ENCODE measurements around the gene CYB5R2. TPM values are rescaled to one million over a fixed set of nuclear protein-coding genes. Genes with fewer than 3 reads are reported as not detected.

The CYB5R2 gene
- polyA plus RNA-seq, 3 donors: 0.52 to 3.7 (median 1.4) TPM

DNA sequence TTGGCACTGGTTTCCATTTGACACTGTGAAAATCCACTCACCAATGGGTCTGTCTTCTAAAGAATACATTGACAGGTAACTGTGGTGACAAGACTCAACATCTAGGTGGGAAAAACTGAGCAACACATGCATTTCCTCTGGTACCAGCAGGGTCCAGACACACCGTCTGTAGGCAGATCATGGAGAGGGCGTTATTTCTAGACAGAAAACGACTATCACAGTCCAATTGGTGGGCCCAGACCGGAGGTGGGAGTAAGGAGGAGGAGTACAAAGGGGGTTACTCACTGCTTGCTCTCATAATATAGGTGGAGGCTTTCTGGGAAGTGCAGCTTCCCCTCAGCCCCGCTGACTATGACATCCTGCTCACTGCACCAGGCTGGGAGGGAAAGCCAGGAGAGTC is 23.1 kb upstream of the CYB5R2 start:
- DNase-seq: no peak
- no peak overlapping the region for H3K27ac Mint-ChIP-seq
- no peaks in the 10 kb centered on the region for H3K4me1 Mint-ChIP-seq
- peaks cover 23 to 27% of the 10 kb centered on the region in 2 donors for H3K27me3 ChIP-seq (ENCODE audit: control insufficient read depth in 2 of 2, insufficient read depth in 2 of 2, low read length in 2 of 2)
- H3K79me2 ChIP-seq (ENCODE audit: insufficient read depth, low read length): no peaks in the 10 kb centered on the region
- H3K36me3 ChIP-seq (replicated peaks in 1 of 2; ENCODE audit: control insufficient read depth in 1 of 2, insufficient read depth in 2 of 2, low read length in 2 of 2): no peaks in the 10 kb centered on the region
- no peaks in the 10 kb centered on the region for H3K9me3 ChIP-seq (replicated peaks in 1 of 2; ENCODE audit: control insufficient read depth in 1 of 2, insufficient read depth in 1 of 2, low read length in 2 of 2)
- no peak overlapping the region for H3K27ac ChIP-seq (ENCODE audit: low read depth in 1 of 2, low read length in 2 of 2)
- H3K4me3 ChIP-seq (replicated peaks in 1 of 3; ENCODE audit: low read depth in 2 of 3, low read length in 3 of 3): no peak overlapping the region
- peaks cover 19 to 39% (median 23%) of the 10 kb centered on the region in 3 donors for H3K27me3 Mint-ChIP-seq (ENCODE audit: low read depth in 3 of 3)
- WGBS (ENCODE audit: insufficient coverage): 100% methylated on average over 1 of the region's 5 CpGs
- intact Hi-C loops (cut with micrococcal nuclease): loop anchor here in 1 of 2 donors (10.0 kb wide), 2 partner anchors 602 to 882 kb away; no protein-coding TSS in a partner anchor
- TF ChIP-seq, protein P1, sequence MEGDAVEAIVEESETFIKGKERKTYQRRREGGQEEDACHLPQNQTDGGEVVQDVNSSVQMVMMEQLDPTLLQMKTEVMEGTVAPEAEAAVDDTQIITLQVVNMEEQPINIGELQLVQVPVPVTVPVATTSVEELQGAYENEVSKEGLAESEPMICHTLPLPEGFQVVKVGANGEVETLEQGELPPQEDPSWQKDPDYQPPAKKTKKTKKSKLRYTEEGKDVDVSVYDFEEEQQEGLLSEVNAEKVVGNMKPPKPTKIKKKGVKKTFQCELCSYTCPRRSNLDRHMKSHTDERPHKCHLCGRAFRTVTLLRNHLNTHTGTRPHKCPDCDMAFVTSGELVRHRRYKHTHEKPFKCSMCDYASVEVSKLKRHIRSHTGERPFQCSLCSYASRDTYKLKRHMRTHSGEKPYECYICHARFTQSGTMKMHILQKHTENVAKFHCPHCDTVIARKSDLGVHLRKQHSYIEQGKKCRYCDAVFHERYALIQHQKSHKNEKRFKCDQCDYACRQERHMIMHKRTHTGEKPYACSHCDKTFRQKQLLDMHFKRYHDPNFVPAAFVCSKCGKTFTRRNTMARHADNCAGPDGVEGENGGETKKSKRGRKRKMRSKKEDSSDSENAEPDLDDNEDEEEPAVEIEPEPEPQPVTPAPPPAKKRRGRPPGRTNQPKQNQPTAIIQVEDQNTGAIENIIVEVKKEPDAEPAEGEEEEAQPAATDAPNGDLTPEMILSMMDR (IDR thresholded peaks at IDR 0.05): no peak
- H3K9ac ChIP-seq (ENCODE audit: insufficient read depth, low read length, poor library complexity, severe bottlenecking): no peak overlapping the region
- no peaks in the 10 kb centered on the region for H3K36me3 Mint-ChIP-seq
- no peaks in the 10 kb centered on the region for H4K20me1 ChIP-seq (ENCODE audit: insufficient read depth, low read length)
- no peaks in the 10 kb centered on the region for H3K4me1 ChIP-seq (ENCODE audit: control insufficient read depth in 1 of 2, insufficient read depth in 2 of 2, low read length in 2 of 2)
- H2AFZ ChIP-seq (ENCODE audit: insufficient read depth, low read depth, low read length, poor library complexity, severe bottlenecking): no peak overlapping the region
- H3K4me2 ChIP-seq (replicated peaks; ENCODE audit: extremely low read depth, low read length, poor library complexity, severe bottlenecking): no peak overlapping the region
- H3K4me3 Mint-ChIP-seq: no peak overlapping the region
- H3K9me3 Mint-ChIP-seq: no peaks in the 10 kb centered on the region

DNA sequence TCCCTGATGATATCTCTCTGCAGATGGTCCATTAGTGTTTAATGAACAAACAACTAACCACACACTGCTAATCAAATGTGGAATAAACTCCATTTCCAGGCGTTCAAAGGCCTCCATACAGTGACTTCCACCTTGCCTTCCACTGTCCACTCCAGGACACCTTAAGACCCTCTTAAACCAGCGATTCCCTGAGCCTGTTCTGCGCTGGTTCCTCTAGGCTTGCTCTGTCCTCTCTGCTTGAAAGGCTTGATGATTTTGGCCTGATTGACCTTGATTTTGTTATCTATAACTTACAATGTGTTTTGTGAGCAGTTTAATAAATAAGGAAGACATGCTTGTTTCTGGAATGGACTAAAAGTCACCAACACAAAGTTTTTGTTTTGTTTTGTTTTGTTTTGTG is 20.9 kb upstream of the CYB5R2 start:
- H3K4me1 ChIP-seq (ENCODE audit: control insufficient read depth in 1 of 2, insufficient read depth in 2 of 2, low read length in 2 of 2): no peaks in the 10 kb centered on the region
- H3K4me3 ChIP-seq (replicated peaks in 1 of 3; ENCODE audit: low read depth in 2 of 3, low read length in 3 of 3): no peak overlapping the region
- Mint-ChIP-seq H3K27me3 (ENCODE audit: low read depth in 3 of 3) (peaks cover 24 to 41% (median 30%) of the 10 kb centered on the region in 3 donors), H3K36me3 (no peaks in the 10 kb centered on the region), H3K27ac (peak overlapping the region in 1 of 7 donors; percentile 30), H3K9me3 (no peaks in the 10 kb centered on the region), H3K4me1 (no peaks in the 10 kb centered on the region), H3K4me3 (peak overlapping the region in 1 of 2 donors; percentile 62)
- no peak overlapping the region for H3K4me2 ChIP-seq (replicated peaks; ENCODE audit: extremely low read depth, low read length, poor library complexity, severe bottlenecking)
- H2AFZ ChIP-seq (ENCODE audit: insufficient read depth, low read depth, low read length, poor library complexity, severe bottlenecking): no peak overlapping the region
- TF ChIP-seq, protein P1 (IDR thresholded peaks at IDR 0.05): no peak
- H3K79me2 ChIP-seq (ENCODE audit: insufficient read depth, low read length): no peaks in the 10 kb centered on the region
- peaks cover 30 to 33% of the 10 kb centered on the region in 2 donors for H3K27me3 ChIP-seq (ENCODE audit: control insufficient read depth in 2 of 2, insufficient read depth in 2 of 2, low read length in 2 of 2)
- no peaks in the 10 kb centered on the region for H3K9me3 ChIP-seq (replicated peaks in 1 of 2; ENCODE audit: control insufficient read depth in 1 of 2, insufficient read depth in 1 of 2, low read length in 2 of 2)
- H4K20me1 ChIP-seq (ENCODE audit: insufficient read depth, low read length): no peaks in the 10 kb centered on the region
- 80% methylated on average over 1 of the region's 3 CpGs for whole genome bisulfite sequencing (ENCODE audit: insufficient coverage)
- DNase-seq: no peak
- no peak overlapping the region for H3K9ac ChIP-seq (ENCODE audit: insufficient read depth, low read length, poor library complexity, severe bottlenecking)
- H3K36me3 ChIP-seq (replicated peaks in 1 of 2; ENCODE audit: control insufficient read depth in 1 of 2, insufficient read depth in 2 of 2, low read length in 2 of 2): no peaks in the 10 kb centered on the region
- H3K27ac ChIP-seq (ENCODE audit: low read depth in 1 of 2, low read length in 2 of 2): no peak overlapping the region
- intact Hi-C loops (cut with micrococcal nuclease): loop anchor here (5.0 to 10.0 kb wide), 3 partner anchors 597 to 879 kb away; no protein-coding TSS in a partner anchor

Data from CD14-positive monocyte (primary cell).